Measurements from ENCODE around the gene FBLN2. TPM values are rescaled to one million over a fixed set of nuclear protein-coding genes. Genes with fewer than 3 reads are reported as not detected.

Gene FBLN2
- total RNA-seq, 1 experiment from 2014 or later, result 0.39 TPM

DNA sequence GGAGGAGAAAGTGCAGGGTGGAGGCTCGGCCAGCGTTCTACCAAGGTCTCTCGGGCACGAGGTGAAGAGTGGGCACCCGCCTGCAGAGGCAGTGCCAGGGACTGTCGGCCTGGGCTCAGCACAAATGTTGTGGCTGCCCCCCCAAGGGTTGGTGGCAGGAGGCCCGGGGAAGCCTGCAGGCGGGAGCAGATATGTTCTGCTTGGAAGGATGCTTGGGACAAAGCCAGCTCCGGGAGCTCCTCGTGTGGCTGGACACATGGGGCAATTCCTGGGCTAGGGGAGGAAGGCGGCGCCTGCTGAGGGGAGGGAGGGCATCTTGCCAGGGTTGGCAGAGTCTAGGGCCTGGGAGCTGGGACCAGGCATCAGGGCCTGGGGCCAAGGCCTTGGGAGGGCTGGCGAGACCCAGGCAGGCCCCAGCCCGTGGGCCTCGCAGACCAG lies 30.4 kb upstream of the FBLN2 start:
- Histone ChIP-seq H3K79me2 (ENCODE audit: insufficient read depth, low read length) (no peaks in the 10 kb centered on the region), H3K36me3 (ENCODE audit: control insufficient read depth in 1 of 2, insufficient read depth in 2 of 2, low read length in 2 of 2) (no peaks in the 10 kb centered on the region), H3K4me1 (ENCODE audit: control insufficient read depth in 1 of 2, insufficient read depth in 2 of 2, low read length in 2 of 2) (peaks cover 11 to 13% of the 10 kb centered on the region in 2 experiments), H3K27ac (ENCODE audit: low read depth, low read length) (no peak overlapping the region), H3K4me3 (replicated peaks in 1 of 2; ENCODE audit: low read depth in 1 of 2, low read length in 2 of 2) (no peak overlapping the region), H3K4me2 (ENCODE audit: low read length) (no peak overlapping the region), H3K9me3 (ENCODE audit: control insufficient read depth in 1 of 2, insufficient read depth in 1 of 2, low read depth in 1 of 2, low read length in 2 of 2) (no peaks in the 10 kb centered on the region), H3K9ac (ENCODE audit: low read length) (no peak overlapping the region), H4K20me1 (ENCODE audit: insufficient read depth) (no peaks in the 10 kb centered on the region), H3K9me2 (ENCODE audit: insufficient read depth) (no peaks in the 10 kb centered on the region), H3K27me3 (ENCODE audit: insufficient read depth, low read length) (no peaks in the 10 kb centered on the region), H2AFZ (ENCODE audit: low read depth, low read length, poor library complexity, severe bottlenecking) (no peak overlapping the region)
- RAD21 ChIA-PET (ENCODE audit: low non-redundant PET in 1 of 2, low total read pairs in 2 of 2, uncharacterized antibody in 2 of 2, unreplicated experiment in 2 of 2), result no interaction called here
- intact Hi-C loops (cut with micrococcal nuclease), result no loop called here
- POLR2A ChIA-PET, result no interaction called here
- no TSS peak for BruUV-seq (replicated peaks)
- ATAC-seq, result no peak
- CTCF ChIA-PET, result no interaction called here
- TF ChIP-seq ZFX (IDR thresholded peaks at IDR 0.05), result no peak
- TF ChIP-seq, protein P1, sequence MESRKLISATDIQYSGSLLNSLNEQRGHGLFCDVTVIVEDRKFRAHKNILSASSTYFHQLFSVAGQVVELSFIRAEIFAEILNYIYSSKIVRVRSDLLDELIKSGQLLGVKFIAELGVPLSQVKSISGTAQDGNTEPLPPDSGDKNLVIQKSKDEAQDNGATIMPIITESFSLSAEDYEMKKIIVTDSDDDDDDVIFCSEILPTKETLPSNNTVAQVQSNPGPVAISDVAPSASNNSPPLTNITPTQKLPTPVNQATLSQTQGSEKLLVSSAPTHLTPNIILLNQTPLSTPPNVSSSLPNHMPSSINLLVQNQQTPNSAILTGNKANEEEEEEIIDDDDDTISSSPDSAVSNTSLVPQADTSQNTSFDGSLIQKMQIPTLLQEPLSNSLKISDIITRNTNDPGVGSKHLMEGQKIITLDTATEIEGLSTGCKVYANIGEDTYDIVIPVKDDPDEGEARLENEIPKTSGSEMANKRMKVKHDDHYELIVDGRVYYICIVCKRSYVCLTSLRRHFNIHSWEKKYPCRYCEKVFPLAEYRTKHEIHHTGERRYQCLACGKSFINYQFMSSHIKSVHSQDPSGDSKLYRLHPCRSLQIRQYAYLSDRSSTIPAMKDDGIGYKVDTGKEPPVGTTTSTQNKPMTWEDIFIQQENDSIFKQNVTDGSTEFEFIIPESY (IDR thresholded peaks at IDR 0.05; ENCODE audit: extremely low read depth, insufficient replicate concordance, low read length), result no peak
- TF ChIP-seq JUND (IDR thresholded peaks at IDR 0.05), result no peak
- no peak for TF ChIP-seq ZNF274 (IDR thresholded peaks at IDR 0.05; ENCODE audit: low read depth, low read length)
- TF ChIP-seq, protein P2, sequence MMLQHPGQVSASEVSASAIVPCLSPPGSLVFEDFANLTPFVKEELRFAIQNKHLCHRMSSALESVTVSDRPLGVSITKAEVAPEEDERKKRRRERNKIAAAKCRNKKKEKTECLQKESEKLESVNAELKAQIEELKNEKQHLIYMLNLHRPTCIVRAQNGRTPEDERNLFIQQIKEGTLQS (IDR thresholded peaks at IDR 0.05), result no peak
- no peak for TF ChIP-seq RAD21 (IDR thresholded peaks at IDR 0.05; ENCODE audit: low read depth)
- TF ChIP-seq CEBPB (IDR thresholded peaks at IDR 0.05; ENCODE audit: low read depth), result no peak
- no peak for TF ChIP-seq POLR2AphosphoS5 (IDR thresholded peaks at IDR 0.05; ENCODE audit: low read depth, low read length)
- TF ChIP-seq CBX3 (IDR thresholded peaks at IDR 0.05; ENCODE audit: low read depth), result no peak
- no peak for TF ChIP-seq SRF (IDR thresholded peaks at IDR 0.05; ENCODE audit: low read depth)
- no peak for DNase-seq (ENCODE audit: low read depth, low spot score)

All from HCT116 (cell line).